DND-41 (cell line): ENCODE measurements around the gene AUTS2.

Experiments
- CTCF ChIP-seq: IDR thresholded peaks from 2 replicates; pipeline ENCODE4 v1.5.1; 2012; ENCODE audit warnings: borderline replicate concordance, low read length, moderate library complexity, mild to moderate bottlenecking; ENCODE audit not compliant: poor library complexity, severe bottlenecking; ENCODE audit errors: extremely low read depth
- EZH2 ChIP-seq: IDR thresholded peaks from 3 replicates; pipeline ENCODE4 v1.6.1; 2012; ENCODE audit warnings: borderline replicate concordance, low read depth, mild to moderate bottlenecking, moderate library complexity, low read length, inconsistent platforms; ENCODE audit not compliant: severe bottlenecking

GRCh38 chr7:70694971-70695794 lies 1096.9 kb downstream of the AUTS2 start:
- TF ChIP-seq EZH2 (no peak), CTCF (peak; percentile 2)
